GM13977 (cell line): ENCODE measurements around the gene RPS10.

Source experiments
- DNase-seq: peaks from one replicate; pipeline ENCODE4 v3.0.0; 2012; ENCODE audit warnings: low spot score
- CTCF ChIP-seq: IDR thresholded peaks from 2 replicates; pipeline ENCODE4 v1.5.1; 2012; ENCODE audit warnings: mild to moderate bottlenecking, control low read depth; ENCODE audit not compliant: insufficient read depth; ENCODE audit errors: extremely low read depth, missing control alignments
- in situ Hi-C: fragments of 300-500 bp; cut with MboI; formaldehyde crosslinking; loops from one replicate; pipeline ENCODE4 v1.12.0; 2022; ENCODE audit warnings: low sequenced_read_pairs, low pct_unique_long_range_greater_than_20kb, mixed read lengths, inconsistent platforms; ENCODE audit not compliant: unreplicated experiment

Gene RPS10

GRCh38 chr6:34390531-34391472 is 35.1 kb downstream of the RPS10 start:
- no peak for TF ChIP-seq CTCF
- in situ Hi-C loops: no loop called here
- DNase-seq: peak; percentile 20

GRCh38 chr6:34389034-34389433 is 36.8 kb downstream of the RPS10 start:
- in situ Hi-C loops: no loop called here
- no peak for DNase-seq
- TF ChIP-seq CTCF: no peak

- in situ Hi-C loops: no loop called here
- DNase-seq: no peak
- TF ChIP-seq CTCF: no peak
Observed at GRCh38 chr6:34388421-34388820, 37.4 kb downstream of the RPS10 start.

GRCh38 chr6:34386316-34387137 is 39.3 kb downstream of the RPS10 start:
- in situ Hi-C loops: no loop called here
- DNase-seq: no peak

GRCh38 chr6:34385793-34386195 is 40.1 kb downstream of the RPS10 start:
- in situ Hi-C loops: no loop called here
- TF ChIP-seq CTCF: no peak
- DNase-seq: no peak

More at GRCh38 chr6:34386316-34387137, 39.3 kb downstream of the RPS10 start:
- no peak for TF ChIP-seq CTCF

GRCh38 chr6:34384321-34385153 is 41.3 kb downstream of the RPS10 start:
- in situ Hi-C loops: no loop called here
- no peak for TF ChIP-seq CTCF
- no peak for DNase-seq
